Thyroid gland (tissue), 4 donors: ENCODE results near the gene DPP10.

Experiments used
- CTCF ChIP-seq, 6 experiments: fragments of 200-600 bp in 3 of 6; fragments of 450-650 bp in 3 of 6; sonication (generic) in 3 of 6; IDR thresholded peaks; one replicate each; pipeline ENCODE4 v1.5.1; 2016 to 2019; ENCODE audit warnings: antibody characterized with exemption in 6 of 6, mild to moderate bottlenecking in 2 of 6, inconsistent platforms in 1 of 6, moderate library complexity in 1 of 6
- POLR2A ChIP-seq, 2 donors: fragments of 450-650 bp; IDR thresholded peaks; one replicate each; pipeline ENCODE4 v1.6.1; 2017; ENCODE audit warnings: antibody characterized with exemption in 2 of 2, mild to moderate bottlenecking in 2 of 2, moderate library complexity in 1 of 2

- TF ChIP-seq CTCF (IDR thresholded peaks at IDR 0.05) (no peak), POLR2A (IDR thresholded peaks at IDR 0.05) (no peak)
These were observed 675.9 kb downstream of the DPP10 start for GRCh38 chr2:115118306-115118705.
